Thyroid gland (tissue), 4 donors: ENCODE measurements around the gene CDH22. TPM values are rescaled to one million over a fixed set of nuclear protein-coding genes. Genes with fewer than 3 reads are reported as not detected.

Experiments
- DNase-seq, 2 donors: peaks; one replicate each; pipeline ENCODE4 v3.0.0-alpha.2; 2019
- H3K27ac ChIP-seq, 3 donors: fragments of 200-600 bp; sonication (generic); 1 replicate in 2 of 3; 2 replicates in 1 of 3; pipeline ENCODE4 v1.5.1; 2016 to 2019; ENCODE audit warnings: mild to moderate bottlenecking in 1 of 3, moderate library complexity in 1 of 3
- H3K27me3 ChIP-seq: fragments of 200-600 bp; sonication (generic); one replicate; pipeline ENCODE4 v1.5.1; 2019
- H3K36me3 ChIP-seq, 2 donors: fragments of 200-600 bp; sonication (generic); one replicate each; pipeline ENCODE4 v1.5.1; 2016 to 2019
- H3K4me1 ChIP-seq, 2 donors: fragments of 200-600 bp; sonication (generic); one replicate each; pipeline ENCODE4 v1.5.1; 2017 to 2019
- H3K4me3 ChIP-seq, 3 donors: fragments of 200-600 bp; sonication (generic); replicated peaks in 1 of 3; 1 replicate in 2 of 3; 2 replicates in 1 of 3; pipeline ENCODE4 v1.5.1; 2016; ENCODE audit warnings: mild to moderate bottlenecking in 1 of 3
- H3K9me3 ChIP-seq: fragments of 200-600 bp; sonication (generic); one replicate; pipeline ENCODE4 v1.5.1; 2017
- CTCF ChIP-seq, 6 experiments: fragments of 200-600 bp in 3 of 6; fragments of 450-650 bp in 3 of 6; sonication (generic) in 3 of 6; IDR thresholded peaks; one replicate each; pipeline ENCODE4 v1.5.1; 2016 to 2019; ENCODE audit warnings: antibody characterized with exemption in 6 of 6, mild to moderate bottlenecking in 2 of 6, inconsistent platforms in 1 of 6, moderate library complexity in 1 of 6
- POLR2A ChIP-seq, 2 donors: fragments of 450-650 bp; IDR thresholded peaks; one replicate each; pipeline ENCODE4 v1.6.1; 2017; ENCODE audit warnings: antibody characterized with exemption in 2 of 2, mild to moderate bottlenecking in 2 of 2, moderate library complexity in 1 of 2
- WGBS, 2 donors: methylation state at CpG; one replicate each; pipeline ENCODE4 v1.1.5; 2017; 5-methylcytosine and 5-hydroxymethylcytosine counted together
- intact Hi-C: fragments of 100-400 bp; cut with DNase I; formaldehyde crosslinking; loops from one replicate; pipeline ENCODE4 v1.15.1; 2023
- total RNA-seq, 4 donors: library from RNA; depleted of rRNA; stranded (reverse); fragments of >200 nt; gene quantifications; one replicate each; pipeline ENCODE4 v1.2.3, GENCODE V29; 2016

CDH22 gene
- total RNA-seq, 4 donors from 2014 or later: 0.38 to 3.0 (median 1.2) TPM

GRCh38 chr20:46282669-46283068, 25.6 kb downstream of the CDH22 start:
- no peaks in the 10 kb centered on the region for H3K9me3 ChIP-seq
- H3K27me3 ChIP-seq: no peaks in the 10 kb centered on the region
- TF ChIP-seq POLR2A (IDR thresholded peaks at IDR 0.05): no peak
- no peak for DNase-seq
- intact Hi-C loops: no loop called here
- H3K4me3 ChIP-seq: no peak overlapping the region
- WGBS, 2 donors: 31 to 35% methylated on average over 11 of the region's 11 CpGs
- no peaks in the 10 kb centered on the region for H3K36me3 ChIP-seq
- no peak overlapping the region for H3K27ac ChIP-seq
- H3K4me1 ChIP-seq: no peaks in the 10 kb centered on the region

- intact Hi-C loops: no loop called here
Measured at GRCh38 chr20:46279103-46279502, 29.2 kb downstream of the CDH22 start.

GRCh38 chr20:46277602-46278001, 30.7 kb downstream of the CDH22 start:
- intact Hi-C loops: no loop called here
- TF ChIP-seq CTCF (IDR thresholded peaks at IDR 0.05) (no peak), POLR2A (IDR thresholded peaks at IDR 0.05) (no peak)
- no peaks in the 10 kb centered on the region for H3K36me3 ChIP-seq
- H3K27me3 ChIP-seq: no peaks in the 10 kb centered on the region
- H3K4me1 ChIP-seq: no peaks in the 10 kb centered on the region
- no peak for DNase-seq
- H3K27ac ChIP-seq: no peak overlapping the region
- H3K9me3 ChIP-seq: no peaks in the 10 kb centered on the region
- no peak overlapping the region for H3K4me3 ChIP-seq
- WGBS, 2 donors: 22 to 26% methylated on average over 8 of the region's 8 CpGs

More at GRCh38 chr20:46279103-46279502, 29.2 kb downstream of the CDH22 start:
- no peak for TF ChIP-seq CTCF (IDR thresholded peaks at IDR 0.05)
- no peak for TF ChIP-seq POLR2A (IDR thresholded peaks at IDR 0.05)
- H3K4me3 ChIP-seq: no peak overlapping the region
- no peaks in the 10 kb centered on the region for H3K27me3 ChIP-seq
- DNase-seq: no peak
- no peaks in the 10 kb centered on the region for H3K36me3 ChIP-seq
- H3K4me1 ChIP-seq: no peaks in the 10 kb centered on the region
- no peaks in the 10 kb centered on the region for H3K9me3 ChIP-seq
- WGBS, 2 donors: 57 to 70% methylated on average over 10 of the region's 10 CpGs
- H3K27ac ChIP-seq: no peak overlapping the region

- no peak for DNase-seq
- H3K27ac ChIP-seq: no peak overlapping the region
- no peaks in the 10 kb centered on the region for H3K36me3 ChIP-seq
- WGBS, 2 donors: 55 to 70% methylated on average over 4 of the region's 4 CpGs
- H3K9me3 ChIP-seq: no peaks in the 10 kb centered on the region
- TF ChIP-seq POLR2A (IDR thresholded peaks at IDR 0.05) (no peak), CTCF (IDR thresholded peaks at IDR 0.05) (no peak)
- H3K4me3 ChIP-seq: no peak overlapping the region
- intact Hi-C loops: no loop called here
- no peaks in the 10 kb centered on the region for H3K4me1 ChIP-seq
- no peaks in the 10 kb centered on the region for H3K27me3 ChIP-seq
Measured at GRCh38 chr20:46276531-46276930, 31.8 kb downstream of the CDH22 start.

- Histone ChIP-seq H3K4me3 (no peak overlapping the region), H3K27me3 (no peaks in the 10 kb centered on the region), H3K4me1 (no peaks in the 10 kb centered on the region), H3K9me3 (no peaks in the 10 kb centered on the region), H3K36me3 (no peaks in the 10 kb centered on the region), H3K27ac (no peak overlapping the region)
- 73 to 74% methylated on average over 4 of the region's 4 CpGs for WGBS, 2 donors
- no peak for DNase-seq
- intact Hi-C loops: no loop called here
- TF ChIP-seq POLR2A (IDR thresholded peaks at IDR 0.05) (no peak), CTCF (IDR thresholded peaks at IDR 0.05) (no peak)
Measured at GRCh38 chr20:46275091-46275490, 33.2 kb downstream of the CDH22 start.

DNA sequence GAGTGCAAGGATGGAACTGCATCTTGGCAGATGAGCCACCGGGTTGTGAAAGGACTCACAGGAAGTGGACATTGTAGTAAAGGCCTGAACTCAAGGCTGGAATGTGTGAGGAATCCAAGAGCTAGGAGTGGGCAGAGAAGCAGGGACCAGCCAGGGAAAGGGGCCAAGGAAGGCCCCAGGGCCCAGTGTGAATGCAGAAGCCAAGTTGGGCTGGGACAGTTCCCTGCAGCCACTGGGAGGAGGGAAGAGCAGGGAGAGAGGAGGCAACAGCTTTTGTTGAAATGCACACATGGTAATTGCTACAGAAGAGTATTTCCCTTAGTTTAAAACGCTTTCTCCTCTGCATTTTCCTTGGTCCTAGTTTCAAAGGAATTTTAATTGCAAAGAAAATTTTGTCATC, 34.6 kb downstream of the CDH22 start:
- TF ChIP-seq POLR2A (IDR thresholded peaks at IDR 0.05): no peak
- TF ChIP-seq CTCF (IDR thresholded peaks at IDR 0.05): no peak

More for the DNA sequence above, 34.6 kb downstream of the CDH22 start:
- Histone ChIP-seq H3K36me3 (no peaks in the 10 kb centered on the region), H3K27me3 (no peaks in the 10 kb centered on the region), H3K4me3 (no peak overlapping the region), H3K4me1 (no peaks in the 10 kb centered on the region), H3K9me3 (no peaks in the 10 kb centered on the region), H3K27ac (no peak overlapping the region)
- intact Hi-C loops: no loop called here
- no peak for DNase-seq
- WGBS, 2 donors: 21 to 46% methylated on average over 2 of the region's 2 CpGs
